Gastrocnemius medialis (tissue), 4 donors: ENCODE data around the gene HNF4A. TPM values are rescaled to one million over a fixed set of nuclear protein-coding genes. Genes with fewer than 3 reads are reported as not detected.
"Not testable (repeated sequence)": the region's sequence is repeated elsewhere in the genome, so short reads cannot be mapped to it uniquely, and the experiment has no call there.

Experiments
- ATAC-seq, 2 donors: fragments of 150-250 bp; one replicate each; pipeline ENCODE4 v1.9.1; 2016
- DNase-seq, 2 donors: peaks; one replicate each; pipeline ENCODE4 v3.0.0-alpha.2; 2019
- H3K27ac ChIP-seq, 4 donors: fragments of 200-600 bp; sonication (generic); 1 replicate in 1 of 4; 2 replicates in 3 of 4; pipeline ENCODE4 v1.5.1; 2016 to 2018; ENCODE audit warnings: mild to moderate bottlenecking in 2 of 4, moderate library complexity in 1 of 4
- H3K27me3 ChIP-seq, 3 donors: fragments of 200-600 bp; sonication (generic) in 2 of 3; 1 replicate in 1 of 3; 2 replicates in 2 of 3; pipeline versions ENCODE4 v1.5.1 to v1.6.0; 2016 to 2019; ENCODE audit warnings: mild to moderate bottlenecking in 1 of 3, moderate library complexity in 1 of 3
- H3K36me3 ChIP-seq, 2 donors: fragments of 200-600 bp; sonication (generic) in 1 of 2; one replicate each; pipeline ENCODE4 v1.5.1; 2017 to 2018
- H3K4me1 ChIP-seq, 2 donors: fragments of 200-600 bp; sonication (generic) in 1 of 2; one replicate each; pipeline ENCODE4 v1.5.1; 2016 to 2017; ENCODE audit warnings: mild to moderate bottlenecking in 2 of 2
- H3K4me3 ChIP-seq, 4 donors: fragments of 200-600 bp; sonication (generic) in 3 of 4; 1 replicate in 1 of 4; 2 replicates in 3 of 4; pipeline ENCODE4 v1.5.1; 2016 to 2019; ENCODE audit warnings: mild to moderate bottlenecking in 2 of 4
- H3K9me3 ChIP-seq, 3 donors: fragments of 200-600 bp; sonication (generic) in 2 of 3; 1 replicate in 1 of 3; 2 replicates in 2 of 3; pipeline ENCODE4 v1.5.1; 2016 to 2019
- POLR2A ChIP-seq, 2 donors: fragments of 450-650 bp; IDR thresholded peaks; one replicate each; pipeline ENCODE4 v1.6.1; 2017; ENCODE audit warnings: antibody characterized with exemption in 2 of 2, mild to moderate bottlenecking in 2 of 2, moderate library complexity in 2 of 2
- in situ Hi-C, 4 donors: fragments of 200-750 bp; cut with MboI; loops; one replicate each; pipeline versions ENCODE4 v1.15.0 to v1.8.0; 2017; ENCODE audit warnings: low sequenced_read_pairs in 4 of 4
- intact Hi-C: fragments of 100-400 bp; cut with DNase I; formaldehyde crosslinking; loops from one replicate; pipeline ENCODE4 v1.15.1; 2023; ENCODE audit warnings: low total_unique reads
- total RNA-seq, 4 donors: library from RNA; depleted of rRNA; stranded (reverse); fragments of >200 nt; gene quantifications; one replicate each; pipeline versions ENCODE4 v1.1.0 to v1.2.3, GENCODE V29; 2016
- TF ChIP-seq, protein P1 (sequence below), 5 experiments: fragments of 450-650 bp in 3 of 5; fragments of 200-600 bp in 2 of 5; sonication (generic) in 2 of 5; IDR thresholded peaks in 4 of 5; conservative IDR thresholded peaks in 1 of 5; 1 replicate in 4 of 5; 2 replicates in 1 of 5; pipeline ENCODE4 v1.5.1; 2016 to 2019; ENCODE audit warnings: antibody characterized with exemption in 5 of 5, mild to moderate bottlenecking in 3 of 5, moderate library complexity in 3 of 5

HNF4A gene
- total RNA-seq, 4 donors from 2014 or later, result 0.29 to 0.83 (median 0.51) TPM; not detected in 1

DNA sequence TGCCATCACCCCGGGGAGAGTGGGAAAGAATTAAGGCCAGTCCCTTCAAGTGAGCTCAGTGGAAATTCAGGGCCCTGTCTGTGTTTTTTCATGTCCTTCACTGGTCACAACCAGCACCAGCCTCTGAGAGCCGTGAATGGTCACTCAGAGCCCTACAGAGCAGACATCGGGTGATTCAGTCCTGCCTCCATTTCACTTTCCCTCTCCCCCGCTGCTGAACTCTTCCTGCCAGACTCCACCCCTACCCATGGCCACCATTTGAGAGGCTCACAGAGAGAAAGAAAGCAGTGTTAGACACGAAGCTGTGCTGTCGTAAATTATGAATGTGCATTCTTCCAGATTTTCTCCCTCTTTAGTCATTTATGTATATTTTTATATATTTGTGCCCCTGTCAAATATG is 13.3 kb upstream of the HNF4A start:
- Histone ChIP-seq H3K36me3 (no peaks in the 10 kb centered on the region), H3K9me3 (no peaks in the 10 kb centered on the region), H3K4me3 (no peak overlapping the region), H3K4me1 (no peaks in the 10 kb centered on the region), H3K27me3 (peaks cover 0 to 2% (median 0%) of the 10 kb centered on the region in 3 donors), H3K27ac (no peak overlapping the region)
- intact Hi-C loops, result no loop called here
- ATAC-seq (no peak), DNase-seq (no peak)
- TF ChIP-seq POLR2A (IDR thresholded peaks at IDR 0.05), result no peak
- TF ChIP-seq, protein P1, sequence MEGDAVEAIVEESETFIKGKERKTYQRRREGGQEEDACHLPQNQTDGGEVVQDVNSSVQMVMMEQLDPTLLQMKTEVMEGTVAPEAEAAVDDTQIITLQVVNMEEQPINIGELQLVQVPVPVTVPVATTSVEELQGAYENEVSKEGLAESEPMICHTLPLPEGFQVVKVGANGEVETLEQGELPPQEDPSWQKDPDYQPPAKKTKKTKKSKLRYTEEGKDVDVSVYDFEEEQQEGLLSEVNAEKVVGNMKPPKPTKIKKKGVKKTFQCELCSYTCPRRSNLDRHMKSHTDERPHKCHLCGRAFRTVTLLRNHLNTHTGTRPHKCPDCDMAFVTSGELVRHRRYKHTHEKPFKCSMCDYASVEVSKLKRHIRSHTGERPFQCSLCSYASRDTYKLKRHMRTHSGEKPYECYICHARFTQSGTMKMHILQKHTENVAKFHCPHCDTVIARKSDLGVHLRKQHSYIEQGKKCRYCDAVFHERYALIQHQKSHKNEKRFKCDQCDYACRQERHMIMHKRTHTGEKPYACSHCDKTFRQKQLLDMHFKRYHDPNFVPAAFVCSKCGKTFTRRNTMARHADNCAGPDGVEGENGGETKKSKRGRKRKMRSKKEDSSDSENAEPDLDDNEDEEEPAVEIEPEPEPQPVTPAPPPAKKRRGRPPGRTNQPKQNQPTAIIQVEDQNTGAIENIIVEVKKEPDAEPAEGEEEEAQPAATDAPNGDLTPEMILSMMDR (IDR thresholded peaks at IDR 0.05 in 4 of 5, conservative IDR thresholded peaks at IDR 0.05 in 1 of 5), result no peak
- in situ Hi-C loops, result no loop called here

DNA sequence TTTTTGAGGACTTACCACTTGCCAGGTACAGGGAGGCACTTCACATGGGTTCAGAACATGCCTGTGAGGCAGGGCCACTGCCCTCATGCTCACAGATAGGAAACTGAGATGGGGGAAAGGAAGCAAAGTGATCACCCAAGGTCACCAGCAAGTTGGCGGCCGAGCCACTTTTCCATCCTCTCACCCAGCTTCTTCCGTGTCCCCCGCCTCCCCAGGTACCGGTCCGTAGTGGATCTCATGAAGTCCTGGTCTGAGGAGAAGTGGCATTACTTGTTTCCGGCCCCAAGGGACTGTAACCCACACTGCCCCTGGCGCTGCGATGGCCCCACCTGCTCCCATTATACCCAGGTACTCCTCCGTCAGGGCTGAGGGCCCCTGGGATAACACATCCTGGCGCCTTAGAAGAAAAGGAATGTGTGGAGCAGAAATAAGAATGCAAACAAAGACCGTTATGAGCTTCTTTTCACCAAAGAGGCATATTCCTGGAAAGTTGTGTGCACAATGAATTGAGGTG is 12.3 kb upstream of the HNF4A start:
- no peak for TF ChIP-seq POLR2A (IDR thresholded peaks at IDR 0.05)
- TF ChIP-seq, protein P1 (IDR thresholded peaks at IDR 0.05 in 4 of 5, conservative IDR thresholded peaks at IDR 0.05 in 1 of 5), result no peak

DNA sequence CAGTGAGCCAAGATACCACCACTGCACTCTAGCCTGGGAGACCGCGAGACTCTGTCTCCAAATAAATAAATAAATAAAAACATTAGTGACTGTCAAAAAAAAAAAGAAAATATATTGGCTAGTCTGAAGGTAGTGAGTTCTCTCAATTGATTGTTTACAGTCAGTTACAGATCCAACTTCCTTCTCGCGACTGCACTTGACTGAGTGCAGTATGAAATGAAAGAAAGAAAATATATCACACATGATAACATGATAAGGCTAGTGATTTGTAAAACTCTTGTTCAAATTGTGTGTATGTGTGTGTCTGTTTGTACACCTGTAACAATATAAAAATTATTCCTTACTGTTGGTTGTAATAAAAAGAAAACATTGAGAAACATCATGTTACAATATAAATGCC is 10.8 kb upstream of the HNF4A start:
- TF ChIP-seq POLR2A (IDR thresholded peaks at IDR 0.05), result no peak
- TF ChIP-seq, protein P1 (IDR thresholded peaks at IDR 0.05 in 4 of 5, conservative IDR thresholded peaks at IDR 0.05 in 1 of 5), result no peak
- Histone ChIP-seq H3K9me3 (no peaks in the 10 kb centered on the region), H3K36me3 (no peaks in the 10 kb centered on the region), H3K27me3 (no peaks in the 10 kb centered on the region), H3K4me3 (no peak overlapping the region), H3K4me1 (no peaks in the 10 kb centered on the region), H3K27ac (no peak overlapping the region)
- intact Hi-C loops, result no loop called here
- no peak for ATAC-seq
- DNase-seq, result no peak
- in situ Hi-C loops, result no loop called here

More for the DNA sequence above, 12.3 kb upstream of the HNF4A start:
- DNase-seq, result no peak
- intact Hi-C loops, result no loop called here
- Histone ChIP-seq H3K36me3 (no peaks in the 10 kb centered on the region), H3K27ac (no peak overlapping the region), H3K9me3 (no peaks in the 10 kb centered on the region), H3K4me1 (no peaks in the 10 kb centered on the region), H3K27me3 (no peaks in the 10 kb centered on the region), H3K4me3 (no peak overlapping the region)
- in situ Hi-C loops, result no loop called here
- no peak for ATAC-seq

DNA sequence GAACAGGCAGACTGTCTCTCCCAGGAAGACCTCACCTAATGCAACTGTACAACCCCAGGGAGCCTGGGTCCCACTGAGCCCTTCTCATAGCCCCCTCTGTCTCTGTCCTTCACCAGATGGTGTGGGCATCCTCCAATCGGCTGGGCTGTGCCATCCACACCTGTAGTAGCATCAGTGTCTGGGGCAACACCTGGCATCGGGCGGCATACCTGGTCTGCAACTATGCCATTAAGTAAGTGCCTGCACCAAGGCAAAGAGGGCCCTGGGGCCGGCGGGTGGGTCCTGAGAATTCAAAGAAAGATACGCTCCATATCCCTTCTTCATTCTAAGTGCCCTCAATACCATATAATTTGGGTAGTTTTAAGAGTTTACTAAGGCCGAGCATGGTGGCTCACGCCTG is 10.4 kb upstream of the HNF4A start:
- no peaks in the 10 kb centered on the region for H3K36me3 ChIP-seq
- H3K27me3 ChIP-seq, result no peaks in the 10 kb centered on the region
- intact Hi-C loops, result no loop called here
- ATAC-seq (no peak), DNase-seq (no peak)
- no peak overlapping the region for H3K27ac ChIP-seq
- no peaks in the 10 kb centered on the region for H3K4me1 ChIP-seq
- H3K4me3 ChIP-seq, result no peak overlapping the region
- in situ Hi-C loops, result no loop called here
- H3K9me3 ChIP-seq, result no peaks in the 10 kb centered on the region
- TF ChIP-seq POLR2A (IDR thresholded peaks at IDR 0.05), result no peak
- TF ChIP-seq, protein P1 (IDR thresholded peaks at IDR 0.05 in 4 of 5, conservative IDR thresholded peaks at IDR 0.05 in 1 of 5), result no peak

DNA sequence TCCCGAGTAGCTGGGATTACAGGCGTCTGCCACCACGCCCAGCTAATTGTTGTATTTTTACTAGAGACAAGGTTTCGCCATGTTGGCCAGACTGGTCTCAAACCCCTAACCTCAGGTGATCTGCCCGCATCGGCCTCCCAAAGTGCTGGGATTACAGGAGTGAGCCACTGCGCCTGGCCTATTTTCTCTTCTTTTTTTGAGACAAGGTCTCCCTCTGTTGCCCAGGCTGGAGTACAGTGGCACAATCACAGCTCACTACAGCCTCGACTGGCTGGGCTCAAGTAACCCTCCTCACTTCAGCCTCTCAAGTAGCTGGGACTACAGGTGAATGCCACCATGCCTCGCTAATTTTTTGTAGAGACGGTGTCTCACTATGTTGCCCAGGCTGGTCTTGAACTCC is 9.6 kb upstream of the HNF4A start:
- H3K4me3 ChIP-seq, ATAC-seq, H3K9me3 ChIP-seq, in situ Hi-C loops, H3K27ac ChIP-seq, H3K36me3 ChIP-seq, H3K4me1 ChIP-seq, intact Hi-C loops, DNase-seq, H3K27me3 ChIP-seq: not testable (repeated sequence)
